LNCaP clone FGC (cell line): Measurements from ENCODE around the gene SAXO1.

ENCODE experiments used
- DNase-seq: peaks from one replicate; pipeline ENCODE4 v3.0.0-alpha.2; 2011; ENCODE audit warnings: low read depth
- H3K4me3 ChIP-seq: 2 replicates; pipeline ENCODE4 v1.5.1; 2011; ENCODE audit warnings: mild to moderate bottlenecking, low read depth, low read length, control low read depth
- CTCF ChIP-seq: IDR thresholded peaks from 2 replicates; pipeline ENCODE4 v1.5.1; 2012; ENCODE audit warnings: mild to moderate bottlenecking; ENCODE audit not compliant: control insufficient read depth, insufficient read depth; ENCODE audit errors: extremely low read depth

SAXO1 gene

DNA sequence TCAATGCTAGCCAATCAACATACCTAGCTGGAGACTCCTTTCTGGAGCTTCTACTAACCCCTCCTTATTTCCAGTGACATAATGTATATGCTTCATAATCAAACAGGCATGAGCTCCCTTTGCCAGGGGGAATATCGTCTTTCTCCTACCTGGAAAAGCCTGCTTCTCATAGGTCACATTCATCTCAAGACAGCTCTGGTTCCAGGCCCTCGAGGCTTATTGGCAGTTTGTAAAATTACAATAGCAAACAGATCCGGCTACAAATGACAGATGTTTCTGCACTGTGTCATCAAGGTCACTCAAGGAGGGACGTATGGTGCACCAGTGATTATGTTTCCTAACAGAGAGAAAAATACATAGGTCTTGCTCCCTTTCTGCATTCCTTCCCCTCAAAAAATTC, 140.0 kb downstream of the SAXO1 start:
- no peak overlapping the region for H3K4me3 ChIP-seq
- DNase-seq: no peak
- no peak for TF ChIP-seq CTCF

- TF ChIP-seq CTCF: no peak
- no peak for DNase-seq
- H3K4me3 ChIP-seq: no peak overlapping the region
Observed at GRCh38 chr9:18891946-18892670, 140.9 kb downstream of the SAXO1 start.

- DNase-seq: no peak
- no peak overlapping the region for H3K4me3 ChIP-seq
- no peak for TF ChIP-seq CTCF
Observed at GRCh38 chr9:18890372-18890771, 142.6 kb downstream of the SAXO1 start.

GRCh38 chr9:18889550-18889949, 143.5 kb downstream of the SAXO1 start:
- DNase-seq: no peak
- no peak for TF ChIP-seq CTCF
- H3K4me3 ChIP-seq: no peak overlapping the region

GRCh38 chr9:18888290-18888689, 144.7 kb downstream of the SAXO1 start:
- no peak for TF ChIP-seq CTCF
- no peak for DNase-seq
- H3K4me3 ChIP-seq: no peak overlapping the region

- DNase-seq: no peak
Observed at GRCh38 chr9:18887546-18887945, 145.5 kb downstream of the SAXO1 start.

More at GRCh38 chr9:18887546-18887945, 145.5 kb downstream of the SAXO1 start:
- H3K4me3 ChIP-seq: no peak overlapping the region
- TF ChIP-seq CTCF: no peak
